Upper lobe of left lung (tissue), 4 donors: ENCODE data around the gene GLT8D1.

ENCODE experiments used
- POLR2A ChIP-seq, 4 donors: fragments of 450-650 bp; IDR thresholded peaks; one replicate each; pipeline ENCODE4 v1.5.1; 2016 to 2017; ENCODE audit warnings: antibody characterized with exemption in 4 of 4, mild to moderate bottlenecking in 2 of 4
- TF ChIP-seq, protein P1 (sequence below), 6 experiments: fragments of 450-650 bp in 4 of 6; fragments of 200-600 bp in 2 of 6; sonication (generic) in 2 of 6; IDR thresholded peaks; one replicate each; pipeline ENCODE4 v1.5.1; 2016 to 2019; ENCODE audit warnings: antibody characterized with exemption in 6 of 6

DNA sequence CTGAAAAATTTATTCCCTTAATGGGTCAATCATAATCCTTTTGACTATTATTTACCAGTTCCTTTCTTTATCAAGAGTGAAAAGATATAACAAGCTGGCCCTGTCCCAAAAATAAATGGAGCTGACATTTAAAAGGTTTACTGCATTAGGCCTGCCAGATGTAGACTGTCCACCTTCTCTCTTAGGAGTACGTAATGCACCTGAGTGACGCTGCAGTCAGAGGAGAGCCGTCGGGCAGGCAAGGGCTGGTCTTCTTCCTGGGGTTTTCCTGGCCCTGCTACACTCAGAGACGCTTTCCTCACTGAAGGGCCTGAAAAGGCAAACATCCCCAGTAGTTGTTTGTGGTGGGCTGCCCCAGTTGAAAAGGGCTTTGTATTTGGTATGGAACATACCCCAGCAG lies 37.6 kb upstream of the GLT8D1 start:
- no peak for TF ChIP-seq POLR2A (IDR thresholded peaks at IDR 0.05)
- TF ChIP-seq, protein P1, sequence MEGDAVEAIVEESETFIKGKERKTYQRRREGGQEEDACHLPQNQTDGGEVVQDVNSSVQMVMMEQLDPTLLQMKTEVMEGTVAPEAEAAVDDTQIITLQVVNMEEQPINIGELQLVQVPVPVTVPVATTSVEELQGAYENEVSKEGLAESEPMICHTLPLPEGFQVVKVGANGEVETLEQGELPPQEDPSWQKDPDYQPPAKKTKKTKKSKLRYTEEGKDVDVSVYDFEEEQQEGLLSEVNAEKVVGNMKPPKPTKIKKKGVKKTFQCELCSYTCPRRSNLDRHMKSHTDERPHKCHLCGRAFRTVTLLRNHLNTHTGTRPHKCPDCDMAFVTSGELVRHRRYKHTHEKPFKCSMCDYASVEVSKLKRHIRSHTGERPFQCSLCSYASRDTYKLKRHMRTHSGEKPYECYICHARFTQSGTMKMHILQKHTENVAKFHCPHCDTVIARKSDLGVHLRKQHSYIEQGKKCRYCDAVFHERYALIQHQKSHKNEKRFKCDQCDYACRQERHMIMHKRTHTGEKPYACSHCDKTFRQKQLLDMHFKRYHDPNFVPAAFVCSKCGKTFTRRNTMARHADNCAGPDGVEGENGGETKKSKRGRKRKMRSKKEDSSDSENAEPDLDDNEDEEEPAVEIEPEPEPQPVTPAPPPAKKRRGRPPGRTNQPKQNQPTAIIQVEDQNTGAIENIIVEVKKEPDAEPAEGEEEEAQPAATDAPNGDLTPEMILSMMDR (IDR thresholded peaks at IDR 0.05): no peak
